ENCODE measurements around the gene TMEM247. TPM values are rescaled to one million over a fixed set of nuclear protein-coding genes. Genes with fewer than 3 reads are reported as not detected.

Gene TMEM247
- total and polyA plus RNA-seq, 12 donors, result not detected

GRCh38 chr2:46451131-46451711 is 28.1 kb upstream of the TMEM247 start:
- no peak for DNase-seq
- Histone ChIP-seq H3K27ac (no peak overlapping the region), H3K36me3 (replicated peaks in 1 of 2) (no peaks in the 10 kb centered on the region), H3K4me1 (replicated peaks in 1 of 2) (no peaks in the 10 kb centered on the region), H3K27me3 (no peaks in the 10 kb centered on the region), H3K9me3 (replicated peaks in 1 of 3) (no peaks in the 10 kb centered on the region), H3K4me3 (no peak overlapping the region)
- 77 to 85% (median 81%) methylated on average over 9 of the region's 9 CpGs for WGBS, 4 donors
- no peak for TF ChIP-seq CTCF (IDR thresholded peaks at IDR 0.05)
- no peak for TF ChIP-seq POLR2A (IDR thresholded peaks at IDR 0.05)
- intact Hi-C loops (cut with DNase I), result loop anchor here (10.0 kb wide), 2 partner anchors 76 to 86 kb away; no protein-coding TSS in a partner anchor

- Histone ChIP-seq H3K4me3 (no peak overlapping the region), H3K4me1 (replicated peaks in 1 of 2) (peaks cover 5 to 14% of the 10 kb centered on the region in 2 donors), H3K9me3 (replicated peaks in 1 of 3) (no peaks in the 10 kb centered on the region), H3K36me3 (replicated peaks in 1 of 2) (no peaks in the 10 kb centered on the region), H3K27ac (no peak overlapping the region), H3K27me3 (no peaks in the 10 kb centered on the region)
- WGBS, 4 donors, result 87 to 93% (median 90%) methylated on average over 7 of the region's 7 CpGs
- no peak for TF ChIP-seq CTCF (IDR thresholded peaks at IDR 0.05)
- no peak for TF ChIP-seq POLR2A (IDR thresholded peaks at IDR 0.05)
- no peak for DNase-seq
- intact Hi-C loops (cut with DNase I), result loop anchor here (5.0 to 10.0 kb wide), 3 partner anchors 82 to 394 kb away; no protein-coding TSS in a partner anchor
Observed at GRCh38 chr2:46456789-46457188, 22.6 kb upstream of the TMEM247 start.

- peak overlapping the region in 2 of 5 donors; percentile 63 to 68 for H3K27ac ChIP-seq
- H3K36me3 ChIP-seq (replicated peaks in 1 of 2), result no peaks in the 10 kb centered on the region
- 73 to 80% (median 75%) methylated on average over 9 of the region's 9 CpGs for WGBS, 4 donors
- TF ChIP-seq POLR2A (IDR thresholded peaks at IDR 0.05), result no peak
- no peak for TF ChIP-seq CTCF (IDR thresholded peaks at IDR 0.05)
- intact Hi-C loops (cut with DNase I), result loop anchor here (5.0 to 10.0 kb wide), 3 partner anchors 84 to 397 kb away; no protein-coding TSS in a partner anchor
- H3K4me1 ChIP-seq (replicated peaks in 1 of 2), result peaks cover 5 to 14% of the 10 kb centered on the region in 2 donors
- peak in 3 of 7 donors; percentile 18 to 58 (median 20) for DNase-seq
- no peak overlapping the region for H3K4me3 ChIP-seq
- H3K9me3 ChIP-seq (replicated peaks in 1 of 3), result no peaks in the 10 kb centered on the region
- H3K27me3 ChIP-seq, result no peaks in the 10 kb centered on the region
Observed at GRCh38 chr2:46458763-46459500, 20.4 kb upstream of the TMEM247 start.

- H3K27me3 ChIP-seq, result no peaks in the 10 kb centered on the region
- no peak for DNase-seq
- no peak overlapping the region for H3K4me3 ChIP-seq
- H3K27ac ChIP-seq, result peak overlapping the region in 3 of 5 donors; percentile 1 to 68 (median 63)
- peaks cover 5 to 17% of the 10 kb centered on the region in 2 donors for H3K4me1 ChIP-seq (replicated peaks in 1 of 2)
- 53 to 72% (median 67%) methylated on average over 5 of the region's 5 CpGs for WGBS, 4 donors
- TF ChIP-seq CTCF (IDR thresholded peaks at IDR 0.05), result no peak
- no peak for TF ChIP-seq POLR2A (IDR thresholded peaks at IDR 0.05)
- no peaks in the 10 kb centered on the region for H3K9me3 ChIP-seq (replicated peaks in 1 of 3)
- intact Hi-C loops (cut with DNase I), result loop anchor here (5.0 to 10.0 kb wide), 3 partner anchors 85 to 397 kb away; no protein-coding TSS in a partner anchor
- no peaks in the 10 kb centered on the region for H3K36me3 ChIP-seq (replicated peaks in 1 of 2)
Observed at GRCh38 chr2:46459694-46460093, 19.7 kb upstream of the TMEM247 start.

Measured in adrenal gland (tissue), 12 donors.